Smooth muscle cell of bladder (primary cell): ENCODE data around the gene P3R3URF. TPM values are rescaled to one million over a fixed set of nuclear protein-coding genes. Genes with fewer than 3 reads are reported as not detected.

Experiments
- total RNA-seq: library from RNA; depleted of rRNA; stranded (reverse); fragments of >200 nt; gene quantifications from 2 replicates; pipeline ENCODE4 v1.2.3, GENCODE V29; 2014

Gene P3R3URF
- total RNA-seq: not detected in 2 replicates

DNA sequence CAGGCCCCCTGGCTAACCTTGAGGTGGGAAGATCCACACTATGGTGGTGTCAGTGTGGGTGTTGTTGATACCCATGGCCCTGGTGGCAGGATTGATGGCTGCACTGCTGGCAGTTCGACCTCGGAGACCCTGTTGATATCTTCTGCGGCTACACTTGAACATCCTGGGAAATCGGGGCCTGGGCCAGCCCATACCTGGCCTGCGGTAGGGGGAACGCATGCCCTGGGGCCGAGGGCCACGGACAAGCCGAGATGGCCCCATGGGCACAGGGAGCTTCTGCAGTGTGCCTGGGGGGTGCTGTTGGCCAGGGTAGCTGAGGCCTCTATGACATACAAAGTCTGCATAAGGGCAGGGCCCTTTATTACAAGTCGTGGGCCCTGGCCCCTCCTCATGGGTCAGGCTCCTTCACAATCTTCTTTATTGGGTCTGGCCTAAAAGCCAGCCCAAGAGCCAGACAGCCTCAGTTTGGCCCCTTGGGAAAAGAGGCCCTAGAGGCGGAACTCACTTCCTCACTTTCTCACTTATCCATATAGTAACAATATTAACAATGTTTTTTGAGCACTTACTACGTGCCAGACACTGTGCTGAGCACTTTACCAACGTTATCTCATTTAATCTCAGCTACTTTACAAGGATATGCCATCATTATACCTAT, at the start of gene P3R3URF:
P3R3URF (minus strand) TSS at position 278 of the 655 bp plus-strand sequence; CDS start at position 261, 17 bp downstream.

DNA sequence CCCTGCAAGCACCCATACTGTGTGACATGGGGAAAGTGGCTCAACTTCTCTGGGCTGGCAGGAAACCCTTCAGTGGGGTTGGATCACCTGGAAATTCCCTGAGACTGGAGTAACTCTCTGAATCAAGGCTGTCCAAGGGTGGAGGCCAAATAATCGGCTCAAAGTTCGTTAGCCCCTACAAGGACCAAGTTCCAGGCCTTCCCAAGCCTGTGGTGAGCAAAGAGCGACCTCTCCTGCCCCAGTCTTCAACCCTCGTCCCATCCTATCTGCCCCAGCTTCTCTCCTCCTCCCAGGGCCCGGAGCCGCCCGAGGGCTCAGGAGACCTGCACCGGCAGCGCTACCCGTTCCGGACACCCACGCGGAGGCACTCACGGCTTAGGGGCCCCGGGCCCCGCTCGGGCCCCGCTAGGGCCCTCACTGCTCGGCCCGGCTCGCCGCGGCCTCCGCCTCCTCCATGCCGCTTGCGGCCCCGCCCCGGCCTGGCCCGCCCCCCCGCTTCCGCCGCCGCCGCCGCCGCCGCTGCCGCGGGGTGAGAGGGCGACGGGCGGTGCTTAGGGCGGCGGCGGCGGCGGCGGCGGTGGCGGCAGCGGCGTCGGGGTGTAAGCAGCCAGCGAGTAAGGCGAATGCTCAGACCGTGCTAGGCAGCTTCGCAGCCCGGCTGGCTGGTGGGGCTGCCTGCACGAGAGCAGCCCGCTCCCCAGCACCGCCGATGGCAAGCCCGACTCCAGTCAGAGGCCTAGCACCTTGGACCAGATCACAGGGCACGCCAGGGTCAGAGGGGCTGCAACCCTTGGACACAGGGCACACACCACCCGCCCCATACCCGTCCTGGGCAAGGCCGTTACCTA, 21.9 kb upstream of the P3R3URF start, which contains the start of gene POMGNT1:
POMGNT1 (minus strand) TSS at position 471 of the 848 bp plus-strand sequence. CDS start 613 bp downstream, outside the sequence.

DNA sequence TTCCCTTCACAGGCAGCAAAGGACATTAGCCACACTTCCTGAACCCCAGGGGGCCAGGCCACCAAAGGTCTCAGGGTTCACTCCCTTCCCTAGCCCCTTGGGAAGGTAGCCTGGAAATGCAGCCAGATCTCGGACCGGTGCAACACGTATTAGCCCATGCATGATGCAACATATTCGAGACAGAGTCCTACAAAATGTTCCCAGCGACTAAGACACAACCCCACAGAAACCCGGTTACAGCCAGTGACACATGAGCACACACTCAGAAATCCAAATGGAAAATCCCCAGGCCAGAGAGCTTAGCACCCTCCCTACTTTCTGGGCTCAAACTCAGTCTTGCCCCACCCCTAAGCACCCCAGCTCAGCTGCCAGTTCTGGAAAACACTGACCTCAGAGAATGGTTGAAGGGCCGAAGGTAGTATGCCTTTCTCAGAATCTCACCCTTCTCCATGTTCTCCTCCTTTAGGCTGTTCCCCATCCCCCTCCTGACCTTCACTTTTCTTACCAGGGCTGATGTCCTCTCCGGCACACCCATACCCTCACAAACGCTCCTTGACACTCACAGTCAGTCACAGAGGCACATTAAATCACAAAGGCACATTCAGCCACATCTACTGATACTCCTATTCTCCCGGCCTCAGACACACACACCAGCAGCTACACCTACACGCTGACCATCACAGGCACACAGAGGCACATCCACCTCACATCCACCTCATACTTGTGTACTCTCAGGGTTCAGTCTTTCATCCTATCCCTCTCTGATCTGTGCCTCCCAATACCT, 1.6 kb downstream of the P3R3URF start, which contains the start of gene TSPAN1:
TSPAN1 (plus strand) TSS at position 640 of the 784 bp plus-strand sequence. CDS start 6,021 bp downstream, outside the sequence.

DNA sequence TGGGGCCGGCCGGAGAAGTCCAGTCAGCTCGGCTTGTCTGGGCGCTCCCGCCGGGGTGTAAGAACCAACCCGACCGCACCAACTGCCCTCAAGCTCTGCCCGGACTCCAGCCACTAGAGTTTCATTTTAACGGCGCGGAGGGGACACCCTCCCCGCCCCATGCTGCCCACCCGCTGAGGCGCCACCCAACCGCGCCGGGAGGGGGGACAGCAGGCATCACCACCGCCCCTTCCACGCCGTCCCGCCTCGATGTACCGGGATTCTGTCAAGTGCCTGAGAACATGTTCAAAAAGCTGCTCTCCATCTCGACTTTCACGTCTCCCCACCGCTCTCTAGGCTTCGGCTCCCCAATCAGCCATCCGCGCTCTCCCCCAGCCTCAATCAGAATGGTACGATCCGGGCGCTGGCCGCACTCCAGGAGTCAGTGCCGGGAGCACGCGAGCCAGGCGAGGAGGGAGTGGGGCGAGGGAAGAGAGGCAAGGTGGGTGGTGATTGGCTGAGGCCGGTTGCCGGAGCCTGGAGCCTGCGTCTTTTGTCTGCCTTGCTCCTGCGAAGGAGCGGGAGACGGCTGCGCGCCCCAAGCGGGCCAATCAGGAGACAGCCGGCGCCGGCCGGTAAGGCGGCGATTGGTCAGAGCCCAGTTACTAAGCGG, 43.6 kb downstream of the P3R3URF start, which contains the start of gene PIK3R3:
PIK3R3 (minus strand) TSS at position 101 of the 652 bp plus-strand sequence. CDS start 677 bp downstream, outside the sequence.

Other genes with a start within 250 kb of the P3R3URF start
- 0.83 and 2.1 TPM in 2 replicates for gene PIK3R3, start 43.9 kb downstream of the P3R3URF start, total RNA-seq
- 0.14 and 0.46 TPM in 2 replicates for gene TSPAN1, start 1.4 kb downstream of the P3R3URF start, total RNA-seq
- 27.4 and 50.8 TPM in 2 replicates for gene POMGNT1, start 21.9 kb upstream of the P3R3URF start, total RNA-seq
- 2.7 and 3.1 TPM in 2 replicates for gene LURAP1, start 26.8 kb upstream of the P3R3URF start, total RNA-seq
- gene RAD54L, start 71.3 kb upstream of the P3R3URF start, total RNA-seq: 0.37 and 0.43 TPM in 2 replicates
- 73.8 and 94.9 TPM in 2 replicates for gene LRRC41, start 127.1 kb upstream of the P3R3URF start, total RNA-seq
- 491 and 862 TPM in 2 replicates for gene UQCRH, start 127.2 kb upstream of the P3R3URF start, total RNA-seq
- 14.1 and 17.9 TPM in 2 replicates for gene NSUN4, start 164.3 kb upstream of the P3R3URF start, total RNA-seq
- gene FAAH, start 217.8 kb upstream of the P3R3URF start, total RNA-seq: 0.43 and 1.8 TPM in 2 replicates